Panc1 (cell line): ENCODE data around the gene ETNPPL.

Source experiments
- POLR2AphosphoS5 ChIP-seq: IDR thresholded peaks from 2 replicates; pipeline ENCODE4 v1.6.1; 2012; ENCODE audit warnings: mild to moderate bottlenecking, low read depth, low read length, moderate library complexity
- TCF7L2 ChIP-seq: IDR thresholded peaks from 2 replicates; pipeline ENCODE4 v1.6.1; 2011; ENCODE audit warnings: mild to moderate bottlenecking, low read depth, low read length, inconsistent platforms
- TF ChIP-seq, protein P1 (sequence below): fragments of 450-650 bp; IDR thresholded peaks from 2 replicates; pipeline ENCODE4 v1.5.1; 2017; ENCODE audit warnings: mild to moderate bottlenecking
- TF ChIP-seq, protein P2 (sequence below), 2 experiments: IDR thresholded peaks; 2 replicates each; pipeline ENCODE4 v1.6.1; 2011 to 2012; ENCODE audit warnings: low read depth in 2 of 2, control low read depth in 1 of 2, low read length in 1 of 2, mild to moderate bottlenecking in 1 of 2, moderate library complexity in 1 of 2; ENCODE audit not compliant: insufficient read depth in 1 of 2

DNA sequence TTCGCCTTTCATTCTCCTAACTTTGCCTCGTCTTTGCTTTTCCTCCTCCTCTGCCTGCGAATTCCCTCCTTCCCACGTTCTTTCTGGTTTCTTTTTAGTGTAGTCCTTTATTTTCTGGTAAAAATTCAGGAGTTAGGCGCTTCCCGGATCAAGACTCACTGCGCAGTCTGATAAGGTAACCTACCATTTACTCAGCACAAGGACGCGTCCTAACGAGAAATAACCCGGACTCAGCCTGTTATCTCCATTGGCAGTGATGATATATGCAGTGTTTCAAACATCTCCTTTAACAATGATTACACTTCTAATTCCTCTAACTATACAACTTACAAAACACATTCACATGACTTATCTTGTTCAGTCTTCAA is 357 bp upstream of the ETNPPL start:
- TF ChIP-seq, protein P1, sequence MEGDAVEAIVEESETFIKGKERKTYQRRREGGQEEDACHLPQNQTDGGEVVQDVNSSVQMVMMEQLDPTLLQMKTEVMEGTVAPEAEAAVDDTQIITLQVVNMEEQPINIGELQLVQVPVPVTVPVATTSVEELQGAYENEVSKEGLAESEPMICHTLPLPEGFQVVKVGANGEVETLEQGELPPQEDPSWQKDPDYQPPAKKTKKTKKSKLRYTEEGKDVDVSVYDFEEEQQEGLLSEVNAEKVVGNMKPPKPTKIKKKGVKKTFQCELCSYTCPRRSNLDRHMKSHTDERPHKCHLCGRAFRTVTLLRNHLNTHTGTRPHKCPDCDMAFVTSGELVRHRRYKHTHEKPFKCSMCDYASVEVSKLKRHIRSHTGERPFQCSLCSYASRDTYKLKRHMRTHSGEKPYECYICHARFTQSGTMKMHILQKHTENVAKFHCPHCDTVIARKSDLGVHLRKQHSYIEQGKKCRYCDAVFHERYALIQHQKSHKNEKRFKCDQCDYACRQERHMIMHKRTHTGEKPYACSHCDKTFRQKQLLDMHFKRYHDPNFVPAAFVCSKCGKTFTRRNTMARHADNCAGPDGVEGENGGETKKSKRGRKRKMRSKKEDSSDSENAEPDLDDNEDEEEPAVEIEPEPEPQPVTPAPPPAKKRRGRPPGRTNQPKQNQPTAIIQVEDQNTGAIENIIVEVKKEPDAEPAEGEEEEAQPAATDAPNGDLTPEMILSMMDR, result no peak
- TF ChIP-seq, protein P2, sequence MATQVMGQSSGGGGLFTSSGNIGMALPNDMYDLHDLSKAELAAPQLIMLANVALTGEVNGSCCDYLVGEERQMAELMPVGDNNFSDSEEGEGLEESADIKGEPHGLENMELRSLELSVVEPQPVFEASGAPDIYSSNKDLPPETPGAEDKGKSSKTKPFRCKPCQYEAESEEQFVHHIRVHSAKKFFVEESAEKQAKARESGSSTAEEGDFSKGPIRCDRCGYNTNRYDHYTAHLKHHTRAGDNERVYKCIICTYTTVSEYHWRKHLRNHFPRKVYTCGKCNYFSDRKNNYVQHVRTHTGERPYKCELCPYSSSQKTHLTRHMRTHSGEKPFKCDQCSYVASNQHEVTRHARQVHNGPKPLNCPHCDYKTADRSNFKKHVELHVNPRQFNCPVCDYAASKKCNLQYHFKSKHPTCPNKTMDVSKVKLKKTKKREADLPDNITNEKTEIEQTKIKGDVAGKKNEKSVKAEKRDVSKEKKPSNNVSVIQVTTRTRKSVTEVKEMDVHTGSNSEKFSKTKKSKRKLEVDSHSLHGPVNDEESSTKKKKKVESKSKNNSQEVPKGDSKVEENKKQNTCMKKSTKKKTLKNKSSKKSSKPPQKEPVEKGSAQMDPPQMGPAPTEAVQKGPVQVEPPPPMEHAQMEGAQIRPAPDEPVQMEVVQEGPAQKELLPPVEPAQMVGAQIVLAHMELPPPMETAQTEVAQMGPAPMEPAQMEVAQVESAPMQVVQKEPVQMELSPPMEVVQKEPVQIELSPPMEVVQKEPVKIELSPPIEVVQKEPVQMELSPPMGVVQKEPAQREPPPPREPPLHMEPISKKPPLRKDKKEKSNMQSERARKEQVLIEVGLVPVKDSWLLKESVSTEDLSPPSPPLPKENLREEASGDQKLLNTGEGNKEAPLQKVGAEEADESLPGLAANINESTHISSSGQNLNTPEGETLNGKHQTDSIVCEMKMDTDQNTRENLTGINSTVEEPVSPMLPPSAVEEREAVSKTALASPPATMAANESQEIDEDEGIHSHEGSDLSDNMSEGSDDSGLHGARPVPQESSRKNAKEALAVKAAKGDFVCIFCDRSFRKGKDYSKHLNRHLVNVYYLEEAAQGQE (IDR thresholded peaks at IDR 0.05; ENCODE audit: insufficient read depth in 1 of 2, low read depth in 2 of 2, low read length in 1 of 2), result no peak
- TF ChIP-seq TCF7L2, result no peak
- no peak for TF ChIP-seq POLR2AphosphoS5
